GM18511 (cell line): ENCODE results near the gene CRB3.
"Not testable (repeated sequence)": the region's sequence is repeated elsewhere in the genome, so short reads cannot be mapped to it uniquely, and the experiment has no call there.

Experiments
- ATAC-seq: cut with Tn5 transposase; IDR thresholded peaks from one replicate; pipeline ENCODE4 v1.9.1; 2021; ENCODE audit warnings: mild to moderate bottlenecking, moderate library complexity; ENCODE audit not compliant: unreplicated experiment

The CRB3 gene

GRCh38 chr19:6464070-6464873 is at the start of gene CRB3:
TSS of gene CRB3 (plus strand) at chr19:6464271. CDS start at chr19:6464702, 431 bp downstream.
- no peak for ATAC-seq

GRCh38 chr19:6414793-6415590 is 49.1 kb upstream of the CRB3 start:
- no peak for ATAC-seq

GRCh38 chr19:6415591-6416190 is 48.4 kb upstream of the CRB3 start:
- no peak for ATAC-seq

GRCh38 chr19:6416658-6417405 is 47.2 kb upstream of the CRB3 start:
- ATAC-seq = no peak

- ATAC-seq = no peak
These were observed 46.1 kb upstream of the CRB3 start for GRCh38 chr19:6417713-6418561.

GRCh38 chr19:6418562-6418932 is 45.5 kb upstream of the CRB3 start:
- no peak for ATAC-seq

GRCh38 chr19:6421075-6422014 is 42.7 kb upstream of the CRB3 start:
- ATAC-seq = no peak

GRCh38 chr19:6423499-6424194 is 40.4 kb upstream of the CRB3 start:
- ATAC-seq = no peak

GRCh38 chr19:6424195-6424938 is 39.7 kb upstream of the CRB3 start, which contains the start of gene KHSRP:
TSS of gene KHSRP (minus strand) at chr19:6424811. CDS start at chr19:6424701, 110 bp downstream.
- no peak for ATAC-seq

- peak; percentile 89 for ATAC-seq
These were observed 38.9 kb upstream of the CRB3 start for GRCh38 chr19:6424939-6425731.

GRCh38 chr19:6425732-6426620 is 38.1 kb upstream of the CRB3 start:
- ATAC-seq = no peak

- ATAC-seq = no peak
These were observed 36.9 kb upstream of the CRB3 start for GRCh38 chr19:6427131-6427530.

GRCh38 chr19:6428692-6429418 is 35.2 kb upstream of the CRB3 start:
- ATAC-seq = not testable (repeated sequence)

- no peak for ATAC-seq
These were observed 34.5 kb upstream of the CRB3 start for GRCh38 chr19:6429419-6430221.
